DMS114 treated with DMSO at 0.1 percent for 48 hours (cell line): Measurements from ENCODE around the gene RAB28.
"Not testable (repeated sequence)": the region's sequence is repeated elsewhere in the genome, so short reads cannot be mapped to it uniquely, and the experiment has no call there.

ENCODE experiments used
- DNase-seq: peaks from one replicate; lab custom pipeline; 2025; ENCODE audit not compliant: unreplicated experiment; lab: John Stamatoyannopoulos, UW

Gene RAB28

GRCh38 chr4:13452927-13453579 lies 31.1 kb downstream of the RAB28 start:
- no peak for DNase-seq

GRCh38 chr4:13449590-13449989 lies 34.5 kb downstream of the RAB28 start:
- no peak for DNase-seq

GRCh38 chr4:13445841-13446790 lies 38.0 kb downstream of the RAB28 start:
- DNase-seq = no peak

GRCh38 chr4:13441506-13441905 lies 42.6 kb downstream of the RAB28 start:
- no peak for DNase-seq

GRCh38 chr4:13436962-13437361 lies 47.2 kb downstream of the RAB28 start:
- DNase-seq = no peak

GRCh38 chr4:13432453-13432852 lies 51.7 kb downstream of the RAB28 start:
- no peak for DNase-seq

GRCh38 chr4:13430834-13431568 lies 53.1 kb downstream of the RAB28 start:
- DNase-seq = no peak

GRCh38 chr4:13427599-13428325 lies 56.4 kb downstream of the RAB28 start:
- no peak for DNase-seq

GRCh38 chr4:13415068-13415785 lies 68.9 kb downstream of the RAB28 start:
- DNase-seq = no peak

GRCh38 chr4:13413729-13414437 lies 70.3 kb downstream of the RAB28 start:
- no peak for DNase-seq

- no peak for DNase-seq
Observed at GRCh38 chr4:13411942-13412341, 72.2 kb downstream of the RAB28 start.

- DNase-seq = no peak
Observed at GRCh38 chr4:13409324-13409723, 74.8 kb downstream of the RAB28 start.

- not testable (repeated sequence) for DNase-seq
Observed at GRCh38 chr4:13406156-13406555, 78.0 kb downstream of the RAB28 start.

GRCh38 chr4:13403833-13404232 lies 80.3 kb downstream of the RAB28 start:
- DNase-seq = no peak

GRCh38 chr4:13403326-13403725 lies 80.8 kb downstream of the RAB28 start:
- no peak for DNase-seq

GRCh38 chr4:13399257-13399656 lies 84.9 kb downstream of the RAB28 start:
- DNase-seq = no peak

- DNase-seq = no peak
Observed at GRCh38 chr4:13396161-13396560, 88.0 kb downstream of the RAB28 start.

- not testable (repeated sequence) for DNase-seq
Observed at GRCh38 chr4:13389901-13390300, 94.2 kb downstream of the RAB28 start.

- DNase-seq = no peak
Observed at GRCh38 chr4:13386405-13387107, 97.6 kb downstream of the RAB28 start.
